OCI-LY1 (cell line): ENCODE results near the gene CXCR5.

Experiments used
- H2AFZ ChIP-seq: fragments of 200-600 bp; sonication (generic), shearing (Covaris generic); 2 replicates; pipeline ENCODE4 v1.6.0; 2014; ENCODE audit warnings: antibody characterized with exemption, mild to moderate bottlenecking, low read length
- H3F3A ChIP-seq: fragments of 200-600 bp; sonication (generic), shearing (Covaris generic); 2 replicates; pipeline ENCODE4 v1.6.0; 2014; ENCODE audit warnings: mild to moderate bottlenecking, antibody characterized with exemption, low read length, moderate library complexity; ENCODE audit not compliant: insufficient read depth
- H3K27ac ChIP-seq: fragments of 200-600 bp; sonication (generic); 2 replicates; pipeline ENCODE4 v1.5.1; 2014; ENCODE audit warnings: low read length, mixed run types, mild to moderate bottlenecking, low read depth; ENCODE audit not compliant: poor library complexity, severe bottlenecking
- H3K27me3 ChIP-seq: fragments of 200-600 bp; sonication (generic); 2 replicates; pipeline ENCODE4 v1.6.0; 2014; ENCODE audit warnings: antibody characterized with exemption, mild to moderate bottlenecking, low read length, moderate library complexity; ENCODE audit not compliant: insufficient read depth
- H3K36me3 ChIP-seq: fragments of 200-600 bp; sonication (generic); 2 replicates; pipeline ENCODE4 v1.6.1; 2014; ENCODE audit warnings: mild to moderate bottlenecking, antibody characterized with exemption, low read length, moderate library complexity, mixed read lengths; ENCODE audit not compliant: insufficient read depth
- H3K4me1 ChIP-seq: fragments of 200-600 bp; sonication (generic); 2 replicates; pipeline ENCODE4 v1.5.1; 2014; ENCODE audit warnings: mild to moderate bottlenecking, low read length, moderate library complexity; ENCODE audit not compliant: insufficient read depth, severe bottlenecking
- H3K4me2 ChIP-seq: fragments of 200-600 bp; sonication (generic), shearing (Covaris generic); 2 replicates; pipeline ENCODE4 v1.6.1; 2014; ENCODE audit warnings: low read length
- H3K4me3 ChIP-seq: fragments of 200-600 bp; sonication (generic); 2 replicates; pipeline ENCODE4 v1.5.1; 2014; ENCODE audit warnings: low read length, low read depth, mild to moderate bottlenecking, mixed read lengths; ENCODE audit not compliant: poor library complexity, severe bottlenecking
- H3K79me2 ChIP-seq: fragments of 200-600 bp; shearing (Covaris generic); 2 replicates; pipeline ENCODE4 v1.6.1; 2016; ENCODE audit warnings: mixed run types, low read length, mixed read lengths; ENCODE audit not compliant: insufficient read depth
- H3K9ac ChIP-seq: fragments of 200-600 bp; sonication (generic), shearing (Covaris generic); 2 replicates; pipeline ENCODE4 v1.6.1; 2014; ENCODE audit warnings: mild to moderate bottlenecking, low read length, mixed read lengths
- H3K9me2 ChIP-seq: fragments of 200-600 bp; sonication (generic), shearing (Covaris generic); 2 replicates; pipeline ENCODE4 v1.6.1; 2014; ENCODE audit warnings: low read depth, mild to moderate bottlenecking, low read length, mixed read lengths
- H3K9me3 ChIP-seq: fragments of 200-600 bp; shearing (Covaris generic); 2 replicates; pipeline ENCODE4 v1.6.1; 2014; ENCODE audit warnings: low read length, mixed read lengths
- H4K20me1 ChIP-seq: fragments of 200-600 bp; sonication (generic), shearing (Covaris generic); 2 replicates; pipeline ENCODE4 v1.6.0; 2016; ENCODE audit warnings: mild to moderate bottlenecking, low read length; ENCODE audit not compliant: insufficient read depth
- EZH2 ChIP-seq: fragments of 200-600 bp; sonication (generic), shearing (Covaris generic); IDR thresholded peaks from 2 replicates; pipeline ENCODE4 v1.8.0; 2017; ENCODE audit warnings: borderline replicate concordance, mixed run types, mild to moderate bottlenecking, antibody characterized with exemption, low read length, moderate library complexity, mixed read lengths
- TF ChIP-seq, protein P1 (sequence below): fragments of 200-600 bp; sonication (generic), shearing (Covaris generic); IDR thresholded peaks from 2 replicates; pipeline ENCODE4 v1.5.1; 2017; ENCODE audit warnings: mild to moderate bottlenecking, antibody characterized with exemption, low read length, moderate library complexity, mixed read lengths

CXCR5 gene

DNA sequence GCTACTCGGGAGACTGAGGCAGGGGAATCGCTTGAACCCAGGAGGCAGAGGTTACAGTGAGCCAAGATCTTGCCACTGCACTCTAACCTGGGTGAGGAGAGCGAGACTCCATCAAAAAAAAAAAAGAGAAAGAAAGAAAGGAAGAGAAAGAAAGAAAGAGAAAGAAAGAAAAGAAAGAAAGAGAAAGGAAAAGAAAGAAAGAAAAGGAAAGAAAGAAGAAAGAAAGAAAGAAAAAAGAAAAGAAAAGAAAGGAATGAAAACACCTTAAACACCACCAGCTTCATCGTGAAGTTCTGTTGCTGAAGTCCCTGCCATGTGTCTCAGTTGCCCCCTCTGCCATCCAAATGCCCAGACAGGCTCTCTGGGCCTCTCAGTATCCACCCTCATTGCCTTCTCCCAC lies 9.9 kb upstream of the CXCR5 start:
- Histone ChIP-seq H3K4me2 (no peak overlapping the region), H3K9me2 (no peaks in the 10 kb centered on the region), H3F3A (0 out of 2 replicates have a peak, but pooled peaks cover 3% of the 10 kb centered on the region), H3K9ac (no peak overlapping the region; the same call in 1 of the 2 replicates), H4K20me1 (no peaks in the 10 kb centered on the region), H3K9me3 (no peaks in the 10 kb centered on the region), H3K4me3 (no peak overlapping the region), H3K27me3 (no peaks in the 10 kb centered on the region), H3K36me3 (no peaks in the 10 kb centered on the region), H2AFZ (no peak overlapping the region), H3K4me1 (peaks cover 92% of the 10 kb centered on the region), H3K79me2 (no peaks in the 10 kb centered on the region), H3K27ac (peak overlapping the region; percentile 97)
- TF ChIP-seq, protein P1, sequence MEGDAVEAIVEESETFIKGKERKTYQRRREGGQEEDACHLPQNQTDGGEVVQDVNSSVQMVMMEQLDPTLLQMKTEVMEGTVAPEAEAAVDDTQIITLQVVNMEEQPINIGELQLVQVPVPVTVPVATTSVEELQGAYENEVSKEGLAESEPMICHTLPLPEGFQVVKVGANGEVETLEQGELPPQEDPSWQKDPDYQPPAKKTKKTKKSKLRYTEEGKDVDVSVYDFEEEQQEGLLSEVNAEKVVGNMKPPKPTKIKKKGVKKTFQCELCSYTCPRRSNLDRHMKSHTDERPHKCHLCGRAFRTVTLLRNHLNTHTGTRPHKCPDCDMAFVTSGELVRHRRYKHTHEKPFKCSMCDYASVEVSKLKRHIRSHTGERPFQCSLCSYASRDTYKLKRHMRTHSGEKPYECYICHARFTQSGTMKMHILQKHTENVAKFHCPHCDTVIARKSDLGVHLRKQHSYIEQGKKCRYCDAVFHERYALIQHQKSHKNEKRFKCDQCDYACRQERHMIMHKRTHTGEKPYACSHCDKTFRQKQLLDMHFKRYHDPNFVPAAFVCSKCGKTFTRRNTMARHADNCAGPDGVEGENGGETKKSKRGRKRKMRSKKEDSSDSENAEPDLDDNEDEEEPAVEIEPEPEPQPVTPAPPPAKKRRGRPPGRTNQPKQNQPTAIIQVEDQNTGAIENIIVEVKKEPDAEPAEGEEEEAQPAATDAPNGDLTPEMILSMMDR, result no peak
- no peak for TF ChIP-seq EZH2

DNA sequence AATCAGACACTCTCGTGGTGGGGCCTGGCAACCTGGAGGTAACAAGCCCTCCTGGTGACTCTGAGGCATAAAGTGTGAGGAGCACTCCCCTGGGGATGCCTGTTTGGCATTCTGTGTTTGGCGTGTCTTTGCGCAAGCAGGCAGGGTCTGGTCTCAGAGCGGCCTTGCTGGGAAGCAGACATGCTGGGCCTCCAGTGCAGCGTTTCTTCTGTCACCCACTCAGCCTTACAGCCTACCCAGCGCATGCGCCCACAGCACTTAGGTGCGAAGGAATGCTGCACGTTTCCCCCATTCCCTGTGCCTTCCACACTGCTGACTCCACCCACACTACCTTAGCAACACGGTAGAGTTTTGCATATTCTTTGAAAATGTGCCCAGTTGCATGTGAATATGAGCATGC lies 7.4 kb upstream of the CXCR5 start:
- Histone ChIP-seq H3K9ac (peak overlapping the region; percentile 53), H2AFZ (no peak overlapping the region), H3K4me1 (peaks cover 81% of the 10 kb centered on the region), H3K36me3 (no peaks in the 10 kb centered on the region), H3K27me3 (no peaks in the 10 kb centered on the region), H3F3A (0 out of 2 replicates have a peak, but pooled peaks cover 3% of the 10 kb centered on the region), H3K4me2 (peak overlapping the region; percentile 54), H3K9me3 (no peaks in the 10 kb centered on the region), H3K79me2 (no peaks in the 10 kb centered on the region), H3K27ac (peak overlapping the region; percentile 97), H4K20me1 (no peaks in the 10 kb centered on the region), H3K9me2 (no peaks in the 10 kb centered on the region), H3K4me3 (peak overlapping the region; percentile 20)
- TF ChIP-seq EZH2, result no peak
- TF ChIP-seq, protein P1, result no peak

DNA sequence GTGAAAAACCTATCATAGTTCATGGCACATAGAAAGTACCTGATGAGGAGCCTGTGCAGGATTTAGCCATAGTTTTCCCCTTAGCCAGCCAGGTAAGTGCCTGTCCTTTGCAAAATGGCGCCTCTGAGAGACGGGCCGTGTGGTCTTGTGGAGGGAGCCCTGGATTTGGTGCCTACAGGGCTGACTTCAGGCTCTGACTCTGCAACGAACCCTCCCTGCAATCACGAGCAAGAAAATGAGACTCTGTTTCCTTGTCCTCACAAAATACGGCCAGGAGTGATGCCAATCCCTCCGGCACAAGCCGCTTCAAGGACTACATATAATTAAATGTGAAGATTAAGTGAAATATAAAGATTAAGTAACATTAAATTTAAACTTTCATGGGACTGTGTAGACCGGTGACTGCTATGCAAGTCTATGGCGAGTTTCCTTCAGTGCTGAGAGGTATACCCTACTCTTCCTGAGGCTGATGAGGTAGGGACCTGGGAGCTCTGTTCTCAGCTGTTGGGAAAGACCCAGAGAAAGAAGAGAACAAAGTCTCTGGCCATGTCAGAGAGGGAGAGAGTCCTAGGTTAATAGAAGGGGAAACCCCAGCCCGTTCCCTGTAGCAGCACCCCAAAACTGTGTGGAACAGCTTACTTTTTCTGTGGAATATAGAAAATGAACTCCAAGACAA lies 6.1 kb upstream of the CXCR5 start:
- Histone ChIP-seq H4K20me1 (no peaks in the 10 kb centered on the region), H3K27me3 (no peaks in the 10 kb centered on the region), H3K9ac (peak overlapping the region; percentile 53), H3K9me3 (no peaks in the 10 kb centered on the region), H3K4me1 (peaks cover 86% of the 10 kb centered on the region), H3K4me2 (peak overlapping the region; percentile 54; the same call in 1 of the 2 replicates), H3F3A (0 out of 2 replicates have a peak, but pooled peaks cover 3% of the 10 kb centered on the region), H3K79me2 (no peaks in the 10 kb centered on the region), H2AFZ (no peak overlapping the region), H3K4me3 (peak overlapping the region; percentile 20), H3K9me2 (no peaks in the 10 kb centered on the region), H3K36me3 (no peaks in the 10 kb centered on the region), H3K27ac (peak overlapping the region; percentile 97)
- TF ChIP-seq EZH2, result no peak
- TF ChIP-seq, protein P1, result no peak
